HFF-Myc (cell line): ENCODE results near the gene AXIN1.

Experiments
- DNase-seq: peaks from one replicate; pipeline ENCODE4 v3.0.0-alpha.2; 2011; ENCODE audit warnings: low read depth; ENCODE audit errors: extremely low read depth
- H3K4me3 ChIP-seq: replicated peaks from 2 replicates; pipeline ENCODE4 v1.5.1; 2011; ENCODE audit warnings: low read depth, mild to moderate bottlenecking, control low read depth, low read length
- CTCF ChIP-seq: IDR thresholded peaks from 2 replicates; pipeline ENCODE4 v1.5.1; 2012; ENCODE audit warnings: mild to moderate bottlenecking, low read depth, low read length, control low read depth; ENCODE audit errors: missing control alignments

AXIN1 gene

GRCh38 chr16:252366-253337 lies 99.9 kb downstream of the AXIN1 start:
- no peak overlapping the region for H3K4me3 ChIP-seq
- DNase-seq, result no peak
- no peak for TF ChIP-seq CTCF

GRCh38 chr16:249431-249830 lies 103.1 kb downstream of the AXIN1 start:
- no peak overlapping the region for H3K4me3 ChIP-seq
- no peak for DNase-seq
- TF ChIP-seq CTCF, result no peak

GRCh38 chr16:247027-247426 lies 105.5 kb downstream of the AXIN1 start:
- no peak overlapping the region for H3K4me3 ChIP-seq
- no peak for TF ChIP-seq CTCF
- no peak for DNase-seq

- H3K4me3 ChIP-seq, result no peak overlapping the region
- DNase-seq, result no peak
- no peak for TF ChIP-seq CTCF
These were observed 107.4 kb downstream of the AXIN1 start for GRCh38 chr16:245105-245504.

GRCh38 chr16:243348-243747 lies 109.2 kb downstream of the AXIN1 start:
- no peak for DNase-seq
- no peak overlapping the region for H3K4me3 ChIP-seq
- TF ChIP-seq CTCF, result no peak

GRCh38 chr16:242281-242680 lies 110.2 kb downstream of the AXIN1 start:
- DNase-seq, result no peak

More at GRCh38 chr16:242281-242680, 110.2 kb downstream of the AXIN1 start:
- no peak overlapping the region for H3K4me3 ChIP-seq
- TF ChIP-seq CTCF, result no peak
